HCT116 (cell line): Measurements from ENCODE around the gene YAE1. TPM values are rescaled to one million over a fixed set of nuclear protein-coding genes. Genes with fewer than 3 reads are reported as not detected.

ENCODE experiments used
- ATAC-seq: fragments of 200-7000 bp; cut with Tn5 transposase; 2 replicates; pipeline ENCODE4 v1.9.1; 2020; ENCODE audit warnings: mild to moderate bottlenecking, moderate library complexity
- Bru-seq: library from RNA; stranded (reverse); fragments of 400-500 nt; gene quantifications from one replicate; lab custom pipeline; 2021; lab: Mats Ljungman, UMichigan
- BruChase-seq, 2 experiments: library from RNA; stranded (reverse); fragments of 400-500 nt; gene quantifications; one replicate each; lab custom pipeline; 2021; lab: Mats Ljungman, UMichigan
- BruUV-seq: library from RNA; stranded (reverse); fragments of 400-500 nt; replicated peaks from 2 replicates; lab custom pipeline; 2021; lab: Mats Ljungman, UMichigan
- CTCF ChIA-PET: fragments of 300-600 bp; sonication (Branson Sonifier 250); formaldehyde crosslinking; loops from one replicate; lab custom pipeline; 2021; ENCODE audit warnings: antibody characterized with exemption; lab: Charles Lee
- POLR2A ChIA-PET: fragments of 300-600, 350-600 bp; sonication (Branson Sonifier 250); formaldehyde crosslinking; loops from one replicate; lab custom pipeline; 2021; ENCODE audit warnings: antibody characterized with exemption; lab: Charles Lee
- RAD21 ChIA-PET, 2 experiments: fragments of 300-600 bp; sonication (Branson Sonifier 250); formaldehyde crosslinking; loops; one replicate each; lab custom pipeline; 2023; ENCODE audit warnings: low total read pairs in 2 of 2; ENCODE audit not compliant: uncharacterized antibody in 2 of 2, unreplicated experiment in 2 of 2, low non-redundant PET in 1 of 2; lab: Charles Lee
- DNase-seq: peaks from one replicate; pipeline ENCODE4 v3.0.0-alpha.2; 2010; ENCODE audit warnings: low read depth, low spot score
- H2AFZ ChIP-seq: fragments of 200-600 bp; shearing (Covaris generic), sonication (generic); 2 replicates; pipeline ENCODE4 v1.6.1; 2017; ENCODE audit warnings: low read depth, mixed run types, mixed read lengths, antibody characterized with exemption, low read length; ENCODE audit not compliant: poor library complexity, severe bottlenecking
- H3K27ac ChIP-seq: 2 replicates; pipeline ENCODE4 v1.5.1; 2012; ENCODE audit warnings: low read depth, low read length
- H3K27me3 ChIP-seq: fragments of 200-600 bp; sonication (generic); 2 replicates; pipeline ENCODE4 v1.6.1; 2016; ENCODE audit warnings: mixed run types, low read length, mixed read lengths; ENCODE audit not compliant: insufficient read depth
- H3K36me3 ChIP-seq, 2 experiments: fragments of 200-500 bp in 1 of 2; fragments of 200-600 bp in 1 of 2; sonication (Bioruptor generic) in 1 of 2; sonication (generic) in 1 of 2; 2 replicates each; pipeline versions ENCODE4 v1.5.1 to v1.6.1; 2014 to 2016; ENCODE audit warnings: low read length in 2 of 2, inconsistent platforms in 1 of 2, mixed read lengths in 1 of 2, mixed run types in 1 of 2; ENCODE audit not compliant: insufficient read depth in 2 of 2, control insufficient read depth in 1 of 2
- H3K4me1 ChIP-seq, 2 experiments: fragments of 200-600 bp in 1 of 2; sonication (generic) in 1 of 2; 2 replicates each; pipeline versions ENCODE4 v1.5.1 to v1.6.1; 2012 to 2017; ENCODE audit warnings: low read length in 2 of 2, inconsistent platforms in 1 of 2, mild to moderate bottlenecking in 1 of 2, mixed read lengths in 1 of 2, mixed run types in 1 of 2, moderate library complexity in 1 of 2; ENCODE audit not compliant: insufficient read depth in 2 of 2, control insufficient read depth in 1 of 2
- H3K4me2 ChIP-seq: fragments of 200-600 bp; sonication (generic); 2 replicates; pipeline ENCODE4 v1.6.1; 2017; ENCODE audit warnings: mixed run types, low read length, mixed read lengths
- H3K4me3 ChIP-seq, 2 experiments: fragments of 200-600 bp in 1 of 2; sonication (generic) in 1 of 2; replicated peaks in 1 of 2; 2 replicates each; pipeline ENCODE4 v1.5.1; 2011 to 2016; ENCODE audit warnings: low read length in 2 of 2, control low read depth in 1 of 2, low read depth in 1 of 2, mild to moderate bottlenecking in 1 of 2, mixed read lengths in 1 of 2, mixed run types in 1 of 2
- H3K79me2 ChIP-seq: fragments of 200-600 bp; sonication (generic); 2 replicates; pipeline ENCODE4 v1.6.1; 2017; ENCODE audit warnings: mild to moderate bottlenecking, mixed run types, low read length, moderate library complexity, mixed read lengths; ENCODE audit not compliant: insufficient read depth
- H3K9ac ChIP-seq: fragments of 200-600 bp; sonication (generic); 2 replicates; pipeline ENCODE4 v1.6.1; 2016; ENCODE audit warnings: low read length, mixed read lengths
- H3K9me2 ChIP-seq: fragments of 200-600 bp; sonication (generic), shearing (Covaris generic); 2 replicates; pipeline ENCODE4 v1.6.1; 2017; ENCODE audit warnings: mixed run types, mild to moderate bottlenecking, moderate library complexity; ENCODE audit not compliant: insufficient read depth
- H3K9me3 ChIP-seq, 2 experiments: fragments of 200-500 bp in 1 of 2; fragments of 200-600 bp in 1 of 2; sonication (Bioruptor generic) in 1 of 2; sonication (generic) in 1 of 2; 2 replicates each; pipeline ENCODE4 v1.6.1; 2014 to 2017; ENCODE audit warnings: low read length in 2 of 2, mixed read lengths in 2 of 2, inconsistent platforms in 1 of 2, low read depth in 1 of 2, mild to moderate bottlenecking in 1 of 2, mixed run types in 1 of 2, moderate library complexity in 1 of 2; ENCODE audit not compliant: control insufficient read depth in 1 of 2, insufficient read depth in 1 of 2
- H4K20me1 ChIP-seq: fragments of 200-600 bp; sonication (generic), shearing (Covaris generic); 2 replicates; pipeline ENCODE4 v1.6.1; 2017; ENCODE audit warnings: mixed run types, mild to moderate bottlenecking, moderate library complexity; ENCODE audit not compliant: insufficient read depth
- CBX3 ChIP-seq: IDR thresholded peaks from 2 replicates; pipeline ENCODE4 v1.6.1; 2012; ENCODE audit warnings: low read depth
- EGR1 ChIP-seq: IDR thresholded peaks from 2 replicates; pipeline ENCODE4 v1.6.1; 2012; ENCODE audit warnings: low read depth
- ELF1 ChIP-seq: IDR thresholded peaks from 2 replicates; pipeline ENCODE4 v1.6.1; 2012; ENCODE audit warnings: low read depth, borderline replicate concordance
- POLR2A ChIP-seq: IDR thresholded peaks from 2 replicates; pipeline ENCODE4 v1.7.0; 2011; ENCODE audit warnings: borderline replicate concordance; ENCODE audit not compliant: insufficient read depth, insufficient read length; ENCODE audit errors: extremely low read depth
- POLR2AphosphoS5 ChIP-seq: IDR thresholded peaks from 2 replicates; pipeline ENCODE4 v1.6.1; 2011; ENCODE audit warnings: mild to moderate bottlenecking, low read depth, low read length, moderate library complexity
- RAD21 ChIP-seq: IDR thresholded peaks from 2 replicates; pipeline ENCODE4 v1.6.1; 2012; ENCODE audit warnings: low read depth, mild to moderate bottlenecking
- SIN3A ChIP-seq: IDR thresholded peaks from 2 replicates; pipeline ENCODE4 v1.6.1; 2012; ENCODE audit warnings: low read depth
- TCF7L2 ChIP-seq: IDR thresholded peaks from 2 replicates; pipeline ENCODE4 v1.7.0; 2011; ENCODE audit warnings: borderline replicate concordance, inconsistent platforms; ENCODE audit not compliant: insufficient read depth, insufficient read length; ENCODE audit errors: extremely low read depth
- YY1 ChIP-seq: IDR thresholded peaks from 2 replicates; pipeline ENCODE4 v1.6.1; 2011; ENCODE audit warnings: low read length, low read depth, moderate library complexity, mild to moderate bottlenecking; ENCODE audit not compliant: insufficient replicate concordance; ENCODE audit errors: extremely low read depth
- ZFX ChIP-seq: fragments of 450-650 bp; IDR thresholded peaks from 2 replicates; pipeline ENCODE4 v1.6.1; 2017
- intact Hi-C: fragments of 100-400 bp; cut with micrococcal nuclease; formaldehyde crosslinking; loops from 2 replicates; pipeline ENCODE4 v1.10.0; 2022
- long read RNA-seq: library from polyadenylated mRNA; unstranded; transcript quantifications from one replicate; pipeline ENCODE4 v2.0.0, GENCODE V29; 2021; ENCODE audit not compliant: unreplicated experiment
- polyA plus RNA-seq: library from polyadenylated mRNA; unstranded; fragments of >200 nt; gene quantifications from 2 replicates; pipeline ENCODE4 v1.2.1, GENCODE V29; 2012; ENCODE audit warnings: missing spikeins
- total RNA-seq: library from RNA; stranded (reverse); gene quantifications from one replicate; pipeline ENCODE4 v1.2.1, GENCODE V29; 2021; ENCODE audit not compliant: unreplicated experiment
- TF ChIP-seq, protein P1 (sequence below): IDR thresholded peaks from 2 replicates; pipeline ENCODE4 v1.6.1; 2012
- TF ChIP-seq, protein P2 (sequence below), 3 experiments: fragments of 200-600 bp in 1 of 3; sonication (generic) in 1 of 3; IDR thresholded peaks in 2 of 3; conservative IDR thresholded peaks in 1 of 3; 2 replicates each; pipeline ENCODE4 v1.5.1; 2012 to 2017; ENCODE audit warnings: low read depth in 2 of 3, low read length in 2 of 3, antibody characterized with exemption in 1 of 3, borderline replicate concordance in 1 of 3, control low read depth in 1 of 3, mild to moderate bottlenecking in 1 of 3, mixed read lengths in 1 of 3, mixed run types in 1 of 3, moderate library complexity in 1 of 3; ENCODE audit not compliant: insufficient read depth in 1 of 3

The YAE1 gene, protein sequence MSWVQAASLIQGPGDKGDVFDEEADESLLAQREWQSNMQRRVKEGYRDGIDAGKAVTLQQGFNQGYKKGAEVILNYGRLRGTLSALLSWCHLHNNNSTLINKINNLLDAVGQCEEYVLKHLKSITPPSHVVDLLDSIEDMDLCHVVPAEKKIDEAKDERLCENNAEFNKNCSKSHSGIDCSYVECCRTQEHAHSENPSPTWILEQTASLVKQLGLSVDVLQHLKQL
- total RNA-seq (16.9 TPM), Bru-seq, nascent RNA (percentile 60 among the genes with signal in this experiment), BruChase-seq, experiment 1, labeled RNA remaining after a 6-hour chase (percentile 58 among the genes with signal in this experiment), BruChase-seq, experiment 2, labeled RNA remaining after a 2-hour chase (percentile 59 among the genes with signal in this experiment)
- polyA plus RNA-seq: 14.3 and 16.7 TPM in 2 replicates
- long read RNA-seq, transcript YAE1-201 (3 exons, 899 nt): major isoform, 14 of 20 reads
- long read RNA-seq, partial matches to known transcripts: 0 of 20 reads
- long read RNA-seq, other reads (novel, unspliced or antisense): 4 of 20 reads

DNA sequence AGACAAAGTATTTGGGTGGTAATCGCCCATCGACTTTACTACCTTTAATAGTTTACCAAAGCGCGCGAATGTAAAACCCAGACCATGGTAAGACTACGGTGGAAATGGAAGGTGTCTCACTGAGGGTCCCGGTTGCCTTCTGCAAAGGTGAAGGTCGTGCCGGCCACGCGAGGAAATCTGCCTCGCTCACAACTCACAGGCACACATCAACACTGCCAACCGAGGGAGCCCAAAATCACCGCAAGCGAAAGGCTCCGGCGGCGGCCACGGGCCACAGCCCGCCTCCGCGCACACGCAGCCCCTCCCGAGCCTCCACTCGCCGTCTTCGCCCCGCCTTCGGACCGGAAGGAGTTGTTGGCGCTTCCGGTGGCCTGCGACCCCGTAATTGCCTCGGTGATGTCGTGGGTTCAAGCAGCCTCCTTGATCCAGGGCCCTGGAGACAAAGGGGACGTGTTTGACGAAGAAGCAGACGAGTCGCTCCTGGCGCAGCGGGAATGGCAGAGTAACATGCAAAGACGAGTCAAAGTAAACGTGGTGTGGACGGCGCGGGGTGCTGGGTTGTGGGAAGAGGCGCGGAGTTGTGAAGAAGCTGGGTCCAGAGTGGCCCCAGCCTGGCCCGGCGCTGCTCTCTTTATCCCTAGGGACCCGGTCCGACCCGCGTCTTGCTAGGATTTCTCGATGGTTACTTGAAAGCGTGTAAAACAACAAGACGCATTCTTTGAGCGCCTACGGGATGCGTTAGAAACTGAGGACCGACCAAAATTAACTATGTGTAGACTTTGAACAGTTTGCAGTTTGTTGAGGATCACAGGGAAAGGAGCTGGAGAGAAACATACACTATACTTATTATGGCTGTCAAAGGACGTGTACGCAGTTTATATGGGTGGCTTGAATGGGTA is at the start of gene YAE1:
YAE1 (plus strand) TSS at position 382 of the 899 bp plus-strand sequence; CDS start at position 397, 15 bp downstream.
- peak; percentile 57 for DNase-seq
- POLR2A ChIA-PET: no interaction called here

More for the DNA sequence above, at the start of gene YAE1:
- ATAC-seq: peak; percentile 93
- H3K36me3 ChIP-seq: peaks cover 0 to 4% of the 10 kb centered on the region in 2 experiments; a peak in 1 of 4 replicates
- H4K20me1 ChIP-seq: no peaks in the 10 kb centered on the region
- CTCF ChIA-PET: interaction anchor here (1.3 to 1.4 kb wide), 2 partner anchors 14 to 330 kb away, joined by 4 to 6 read pairs; no protein-coding TSS in a partner anchor
- H3K27ac ChIP-seq: peak within 1 kb of the TSS; percentile 71
- intact Hi-C loops: no loop called here
- H3K4me3 ChIP-seq: peak within 1 kb of the TSS; percentile 85 to 96
- H3K4me2 ChIP-seq: peak within 1 kb of the TSS; percentile 82
- H3K9me3 ChIP-seq: no peaks in the 10 kb centered on the region
- H3K4me1 ChIP-seq: peaks cover 5 to 11% of the 10 kb centered on the region in 2 experiments; a peak in 3 of 4 replicates
- TF ChIP-seq TCF7L2 (no peak), RAD21 (no peak), EGR1 (peak; percentile 75), POLR2A (peak; percentile 87), YY1 (peak; percentile 76), ELF1 (no peak), POLR2AphosphoS5 (peak; percentile 94), SIN3A (peak; percentile 78), CBX3 (peak; percentile 62; the same call in 1 of the 2 replicates), ZFX (peak; percentile 72)
- TF ChIP-seq, protein P1, sequence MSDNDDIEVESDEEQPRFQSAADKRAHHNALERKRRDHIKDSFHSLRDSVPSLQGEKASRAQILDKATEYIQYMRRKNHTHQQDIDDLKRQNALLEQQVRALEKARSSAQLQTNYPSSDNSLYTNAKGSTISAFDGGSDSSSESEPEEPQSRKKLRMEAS: peak; percentile 79
- TF ChIP-seq, protein P2, sequence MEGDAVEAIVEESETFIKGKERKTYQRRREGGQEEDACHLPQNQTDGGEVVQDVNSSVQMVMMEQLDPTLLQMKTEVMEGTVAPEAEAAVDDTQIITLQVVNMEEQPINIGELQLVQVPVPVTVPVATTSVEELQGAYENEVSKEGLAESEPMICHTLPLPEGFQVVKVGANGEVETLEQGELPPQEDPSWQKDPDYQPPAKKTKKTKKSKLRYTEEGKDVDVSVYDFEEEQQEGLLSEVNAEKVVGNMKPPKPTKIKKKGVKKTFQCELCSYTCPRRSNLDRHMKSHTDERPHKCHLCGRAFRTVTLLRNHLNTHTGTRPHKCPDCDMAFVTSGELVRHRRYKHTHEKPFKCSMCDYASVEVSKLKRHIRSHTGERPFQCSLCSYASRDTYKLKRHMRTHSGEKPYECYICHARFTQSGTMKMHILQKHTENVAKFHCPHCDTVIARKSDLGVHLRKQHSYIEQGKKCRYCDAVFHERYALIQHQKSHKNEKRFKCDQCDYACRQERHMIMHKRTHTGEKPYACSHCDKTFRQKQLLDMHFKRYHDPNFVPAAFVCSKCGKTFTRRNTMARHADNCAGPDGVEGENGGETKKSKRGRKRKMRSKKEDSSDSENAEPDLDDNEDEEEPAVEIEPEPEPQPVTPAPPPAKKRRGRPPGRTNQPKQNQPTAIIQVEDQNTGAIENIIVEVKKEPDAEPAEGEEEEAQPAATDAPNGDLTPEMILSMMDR (IDR thresholded peaks at IDR 0.05 in 2 of 3, conservative IDR thresholded peaks at IDR 0.05 in 1 of 3; ENCODE audit: borderline replicate concordance in 1 of 3, insufficient read depth in 1 of 3, low read depth in 2 of 3, low read length in 2 of 3): no peak
- peaks cover 36% of the 10 kb centered on the region for H3K79me2 ChIP-seq
- TSS peak; percentile 70 for BruUV-seq
- RAD21 ChIA-PET: no interaction called here
- peak within 1 kb of the TSS; percentile 94 for H2AFZ ChIP-seq
- no peaks in the 10 kb centered on the region for H3K27me3 ChIP-seq
- H3K9me2 ChIP-seq: no peaks in the 10 kb centered on the region
- H3K9ac ChIP-seq: peak within 1 kb of the TSS; percentile 76
